Activated T-helper 1 cell treated with Interleukin-2 at 50 U/mL for 16 hours (primary cell): Measurements from ENCODE around the gene MFSD12.

Source experiments
- DNase-seq: peaks from one replicate; pipeline ENCODE4 v3.0.0-alpha.2; 2020; ENCODE audit warnings: low read depth

MFSD12 gene

DNA sequence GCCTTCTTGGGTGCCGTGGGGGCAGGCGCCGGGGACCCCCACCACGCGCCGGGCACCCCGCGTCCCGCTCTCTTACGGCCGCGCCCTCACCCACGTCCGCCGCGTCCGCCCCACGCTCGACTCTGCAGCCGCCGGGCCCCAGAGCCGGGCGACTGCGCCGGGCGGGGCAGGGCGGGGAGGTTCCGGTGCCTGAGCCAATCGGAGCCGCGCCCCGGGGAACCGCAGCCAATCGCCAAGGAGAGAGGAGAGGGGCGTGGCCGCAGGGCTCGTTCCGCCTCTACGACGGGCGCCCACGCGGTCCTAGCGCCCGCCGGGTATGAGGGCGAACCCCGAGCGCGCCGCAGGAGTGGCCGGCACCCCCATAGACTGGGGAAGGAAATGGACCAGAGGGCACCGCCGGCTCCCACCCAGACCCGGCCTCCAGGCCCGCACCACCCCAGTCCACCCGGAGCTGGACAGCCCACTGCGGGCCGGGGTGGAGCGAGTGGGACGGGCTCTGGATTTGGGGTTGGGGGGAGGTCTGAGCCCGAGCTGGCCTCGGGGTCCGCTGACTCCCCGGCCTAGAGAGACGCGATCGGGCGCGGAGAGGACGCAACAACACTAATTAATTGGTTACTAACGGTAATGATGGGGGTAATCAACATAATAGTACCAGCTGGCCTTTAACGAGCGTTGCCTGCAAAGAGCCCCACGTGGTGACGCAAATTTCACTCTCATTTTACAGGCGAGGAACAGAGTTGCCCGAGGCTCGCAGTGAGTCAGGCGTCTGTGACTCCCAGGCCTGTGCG, at the start of gene MFSD12:
MFSD12 (minus strand) TSS at position 126 of the 788 bp plus-strand sequence. CDS start 183 bp downstream, outside the sequence.
- peak; percentile 93 for DNase-seq

DNA sequence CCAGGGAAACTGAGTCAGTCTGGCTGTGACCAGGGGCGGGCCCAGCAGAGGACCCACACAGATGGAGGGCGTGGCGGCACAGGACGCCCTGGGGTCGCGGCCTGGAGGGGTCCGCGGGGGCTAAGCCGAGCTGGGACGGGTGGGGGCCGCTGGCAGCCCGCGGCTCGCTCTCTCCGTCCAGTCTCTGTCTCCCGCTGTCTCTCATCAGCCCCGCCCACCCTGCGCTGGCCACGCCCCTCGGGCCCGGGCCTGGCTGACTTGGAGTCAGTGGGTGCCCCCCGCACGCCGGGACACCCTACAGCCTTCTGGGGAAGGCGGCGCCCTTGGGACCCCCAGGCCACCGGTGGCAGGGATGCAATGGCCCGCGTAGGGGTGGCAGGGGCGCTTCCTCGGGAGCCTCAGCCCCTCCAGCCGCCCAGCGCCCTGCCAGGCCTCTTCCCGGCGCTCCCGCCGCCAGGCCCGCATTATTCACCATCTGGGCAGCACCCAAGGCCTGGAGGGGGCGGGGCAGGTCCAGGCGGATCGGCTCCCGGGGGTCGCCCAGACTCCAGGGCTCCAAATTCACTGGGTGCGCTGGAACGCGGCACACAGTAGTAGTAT, 49.4 kb upstream of the MFSD12 start, which contains the start of gene TBXA2R:
TBXA2R (minus strand) TSS at position 186 of the 600 bp plus-strand sequence. CDS start 6,241 bp downstream, outside the sequence.
- DNase-seq, result no peak

DNA sequence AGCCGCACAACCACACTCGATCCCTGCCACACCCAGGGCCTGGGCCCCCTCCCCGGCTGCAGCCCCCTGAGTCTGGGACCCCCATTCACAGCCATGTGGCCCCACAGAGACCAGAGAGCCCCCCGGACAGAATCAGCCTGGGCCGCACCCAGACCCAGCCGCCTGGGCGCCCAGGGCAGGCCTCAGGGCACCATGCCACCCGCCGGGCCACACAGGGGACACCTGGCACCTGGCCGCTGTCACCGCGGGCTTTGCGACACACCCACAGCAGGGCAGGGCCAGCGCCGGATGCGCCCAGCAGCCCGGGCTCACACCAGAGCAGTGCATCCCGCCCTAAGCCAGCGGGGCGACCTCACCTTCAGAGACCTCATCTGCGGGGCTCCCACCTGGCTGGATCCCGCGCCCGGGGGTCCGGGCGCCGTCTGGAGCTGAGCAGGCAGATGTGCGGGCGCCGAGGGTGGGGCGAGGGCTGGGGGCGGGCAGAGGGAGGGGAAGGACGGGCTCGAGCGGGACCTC, 48.8 kb upstream of the MFSD12 start:
- DNase-seq, result no peak

DNA sequence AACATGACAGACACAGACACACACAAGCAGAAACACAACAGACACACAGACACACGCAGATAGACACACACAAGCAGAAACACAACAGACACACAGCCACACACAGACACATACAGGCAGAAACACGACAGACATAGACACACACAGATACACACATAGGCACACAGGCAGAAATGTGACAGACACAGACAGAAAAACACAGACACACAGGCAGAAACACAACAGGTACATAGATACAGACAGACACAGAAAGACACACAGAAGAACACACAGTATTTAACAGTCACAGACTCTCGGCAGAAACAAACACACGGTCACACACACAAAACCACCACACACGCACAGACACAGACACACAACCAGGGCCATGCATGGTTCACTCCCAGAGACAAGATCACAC, 48.4 kb upstream of the MFSD12 start:
- no peak for DNase-seq

DNA sequence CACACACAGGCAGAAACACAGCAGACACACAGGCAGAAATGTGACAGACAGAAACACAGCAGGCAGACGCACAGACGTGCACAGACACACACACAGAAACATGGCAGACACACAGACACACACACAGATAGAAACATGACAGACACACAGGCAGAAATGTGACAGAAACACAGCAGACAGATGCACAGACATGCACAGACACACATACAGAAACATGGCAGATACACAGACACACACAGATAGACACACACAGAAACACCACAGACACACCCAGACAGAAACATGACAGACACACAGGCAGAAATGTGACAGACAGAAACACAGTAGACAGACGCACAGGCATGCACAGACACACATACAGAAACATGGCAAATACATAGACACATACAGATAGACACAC, 48.0 kb upstream of the MFSD12 start:
- DNase-seq, result no peak

DNA sequence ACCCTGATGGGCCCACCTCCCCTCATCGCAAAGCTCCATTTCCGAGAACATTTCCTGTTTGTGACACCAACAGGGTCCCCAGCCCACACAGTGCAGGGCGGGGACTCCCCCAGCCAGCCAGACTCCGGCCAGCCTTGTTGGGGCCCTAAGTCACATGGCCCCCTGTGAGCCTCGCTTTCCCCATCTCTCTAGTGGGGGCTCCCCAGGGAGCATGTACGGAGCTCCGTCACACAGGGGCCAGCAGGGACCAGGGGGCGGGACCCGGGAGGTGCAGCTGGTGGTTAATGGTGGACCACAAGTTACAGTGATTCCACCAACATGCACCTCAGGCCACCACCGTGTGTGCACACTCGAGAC, 47.6 kb upstream of the MFSD12 start:
- no peak for DNase-seq

DNA sequence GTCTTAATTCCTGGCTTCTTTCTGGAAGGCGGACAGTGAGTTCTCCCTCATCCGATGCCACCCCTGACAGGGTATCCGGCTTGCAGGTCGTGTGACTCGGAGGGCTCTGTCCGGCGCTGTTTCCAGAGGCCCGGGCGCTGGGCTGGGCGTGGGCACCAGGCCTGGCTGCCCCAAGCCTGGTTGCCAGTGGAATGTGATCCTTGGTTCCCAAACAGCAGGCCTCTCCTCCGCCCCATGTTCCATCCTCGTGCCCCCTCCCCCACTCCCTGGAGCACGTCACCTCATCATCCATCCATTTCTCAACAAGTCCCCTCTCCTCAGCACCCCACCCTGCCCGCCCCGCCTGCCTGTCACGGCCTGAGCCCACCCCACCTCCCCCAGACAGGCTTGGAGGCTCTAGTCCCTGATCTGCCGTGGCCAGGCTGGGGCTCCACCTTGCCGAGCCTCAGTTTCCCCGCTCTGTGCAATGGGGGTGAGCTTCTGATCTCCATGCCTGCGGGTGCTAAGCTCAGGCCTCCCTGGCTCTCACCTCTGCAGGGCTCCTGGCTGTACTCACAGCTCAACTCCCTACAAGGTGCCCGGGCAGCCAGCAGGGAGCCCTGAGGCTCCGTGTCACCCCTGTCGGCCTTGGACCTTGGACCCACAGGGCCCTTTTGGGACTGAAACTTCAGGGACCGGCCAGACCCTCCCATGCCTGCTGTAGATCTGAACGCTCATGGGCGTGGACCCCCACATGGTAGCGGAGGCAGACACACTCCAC, 47.0 kb upstream of the MFSD12 start:
- DNase-seq, result no peak

DNA sequence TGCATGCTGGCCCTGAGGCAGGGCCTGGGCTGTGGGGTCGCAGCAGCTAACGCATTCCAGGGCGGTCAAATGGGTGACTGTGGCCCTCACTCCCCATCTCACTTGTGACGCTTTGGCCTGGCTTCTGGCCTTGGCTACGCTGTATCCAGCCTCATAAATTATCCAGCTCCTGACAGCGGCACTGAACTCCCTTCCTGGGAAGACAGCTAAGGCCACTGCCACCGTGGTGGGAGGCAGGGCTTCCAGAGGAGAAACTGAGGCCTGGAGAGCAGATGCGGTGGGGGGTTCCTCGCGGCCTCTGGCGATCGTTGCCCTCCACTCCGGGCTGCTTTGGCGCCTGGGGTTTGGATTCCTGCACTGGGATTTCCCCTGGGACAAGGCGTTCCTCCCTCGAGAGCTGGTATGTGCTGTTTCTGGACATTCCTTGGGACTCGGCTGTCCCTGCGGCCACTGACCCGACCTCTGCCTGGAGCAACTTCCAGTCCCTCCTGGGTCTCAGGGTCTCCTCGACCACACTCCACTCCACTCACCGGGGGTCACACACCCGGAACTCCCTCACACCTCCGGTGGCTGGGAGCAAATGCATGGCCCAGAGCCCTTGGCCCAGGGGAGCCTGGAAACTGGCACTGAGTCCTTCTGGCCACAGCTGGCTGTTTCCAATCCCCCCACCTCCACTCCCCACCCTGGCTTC, 45.9 kb upstream of the MFSD12 start:
- DNase-seq, result no peak

DNA sequence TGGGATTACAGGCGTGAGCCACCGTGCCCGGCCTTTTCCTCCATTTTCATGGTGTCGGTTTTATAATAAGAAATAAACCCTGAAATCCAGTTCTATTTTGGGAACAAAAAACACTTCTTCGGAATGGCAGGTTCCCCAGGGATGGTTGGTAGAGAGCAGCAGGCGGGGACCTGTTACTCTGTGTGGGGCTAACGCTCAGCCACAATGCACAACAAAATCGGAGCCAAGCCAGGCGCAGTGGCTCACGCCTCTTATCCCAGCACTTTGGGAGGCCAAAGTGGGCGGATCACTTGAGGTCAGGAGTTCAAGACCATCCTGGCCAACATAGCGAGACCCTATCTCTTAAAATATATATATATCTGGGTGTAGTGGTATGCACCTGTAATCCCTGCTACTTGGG, 43.6 kb upstream of the MFSD12 start:
- no peak for DNase-seq

DNA sequence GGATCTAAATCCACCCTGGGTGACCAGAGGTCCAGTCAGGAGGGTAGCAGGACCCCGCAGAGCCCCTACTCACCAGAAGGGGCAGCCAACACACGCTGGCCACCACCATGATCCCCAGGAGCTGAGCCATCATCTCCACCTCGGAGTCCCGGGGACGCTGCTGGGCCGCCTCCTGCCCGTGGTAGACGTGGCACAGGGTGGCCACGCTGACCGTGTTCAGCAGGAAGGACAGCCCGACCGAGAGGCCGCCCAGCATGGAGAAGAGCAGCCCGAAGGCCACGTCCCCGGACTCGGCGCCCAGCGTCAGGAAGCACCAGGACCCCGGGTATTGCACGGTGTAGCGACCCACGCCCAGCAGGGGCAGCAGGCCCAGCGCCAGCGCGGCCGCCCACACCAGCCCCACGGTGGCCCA, 42.4 kb upstream of the MFSD12 start:
- DNase-seq, result no peak

DNA sequence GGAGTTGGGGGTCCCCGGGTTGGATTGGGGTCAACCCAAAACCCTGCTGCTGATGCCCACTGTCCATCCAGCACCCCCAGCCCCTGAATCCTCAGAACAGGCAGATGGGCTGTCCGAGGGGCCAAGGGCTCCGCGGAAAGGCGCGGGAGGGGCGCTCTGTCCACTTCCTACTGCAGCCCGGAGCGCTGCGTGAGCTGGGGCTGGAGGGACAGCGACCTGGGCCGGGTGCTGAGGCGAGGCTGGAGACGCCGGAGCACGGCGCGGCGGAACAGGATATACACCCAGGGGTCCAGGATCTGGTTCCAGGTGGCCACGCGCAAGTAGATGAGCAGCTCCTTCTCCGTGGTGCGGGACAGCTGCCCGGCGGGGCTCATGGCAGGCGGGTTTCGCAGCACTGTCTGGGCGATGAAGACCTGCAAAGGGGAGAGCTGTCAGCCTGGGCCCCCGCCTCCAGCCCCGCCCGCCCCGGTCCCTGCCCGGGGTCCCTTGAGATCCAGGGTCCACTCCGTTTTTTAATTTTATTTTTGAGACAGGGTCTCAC, 38.2 kb upstream of the MFSD12 start:
- DNase-seq, result no peak

DNA sequence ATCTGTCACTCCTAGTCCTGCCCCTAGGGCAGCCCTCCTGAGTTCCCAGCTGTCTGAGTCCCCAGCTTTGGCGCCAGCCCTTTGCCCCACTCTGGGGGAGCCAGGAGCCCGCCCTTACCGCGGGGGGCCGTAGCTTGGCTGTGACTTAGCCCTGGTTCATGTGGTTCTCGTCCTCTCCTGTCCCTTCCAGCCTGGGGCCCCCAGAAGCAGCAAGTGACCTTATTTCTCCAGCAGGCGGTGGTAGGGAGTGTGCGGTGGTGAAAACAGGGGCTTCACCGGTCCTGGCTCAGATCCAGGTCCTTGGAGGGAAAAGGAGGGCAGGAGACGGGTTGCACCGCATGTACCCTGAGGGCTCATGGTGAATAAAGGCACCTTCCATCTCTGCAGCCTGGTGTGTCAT, 35.8 kb upstream of the MFSD12 start:
- no peak for DNase-seq

DNA sequence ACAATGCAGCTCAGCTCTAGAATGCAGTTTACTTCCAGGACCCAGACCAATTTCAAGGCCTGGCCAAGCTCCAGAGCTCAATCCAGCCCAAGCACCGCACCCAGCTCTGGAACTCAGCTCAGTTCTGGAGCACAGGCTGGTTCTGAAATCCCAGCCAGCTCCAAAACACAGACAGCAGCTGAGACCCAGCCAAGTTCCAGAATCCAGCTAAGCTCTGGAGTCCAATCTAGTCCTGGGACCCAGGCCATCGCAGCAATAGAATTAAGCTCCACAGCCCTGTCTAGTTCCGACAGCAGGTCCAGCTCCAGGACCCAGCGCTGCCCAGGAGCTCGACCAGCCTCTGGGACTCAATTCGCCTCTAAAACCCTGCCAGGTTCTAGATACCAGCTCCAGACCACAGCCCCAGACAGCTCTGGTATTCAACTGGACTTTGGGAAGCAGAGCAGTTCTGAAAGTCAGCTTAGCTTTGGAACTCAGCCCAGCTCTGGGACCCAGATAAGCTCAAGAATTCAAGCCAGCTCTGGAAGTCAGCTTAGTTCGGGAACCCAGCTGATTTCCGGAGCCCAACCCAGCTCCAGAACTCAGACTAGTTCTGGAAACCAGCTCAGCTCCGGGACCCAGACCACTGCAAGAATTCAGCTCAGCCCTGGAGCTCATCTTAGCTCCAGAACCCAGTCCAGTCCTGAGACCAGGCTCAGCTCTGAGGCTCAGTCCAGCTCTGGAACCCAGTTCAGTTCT, 34.7 kb upstream of the MFSD12 start:
- DNase-seq, result no peak

DNA sequence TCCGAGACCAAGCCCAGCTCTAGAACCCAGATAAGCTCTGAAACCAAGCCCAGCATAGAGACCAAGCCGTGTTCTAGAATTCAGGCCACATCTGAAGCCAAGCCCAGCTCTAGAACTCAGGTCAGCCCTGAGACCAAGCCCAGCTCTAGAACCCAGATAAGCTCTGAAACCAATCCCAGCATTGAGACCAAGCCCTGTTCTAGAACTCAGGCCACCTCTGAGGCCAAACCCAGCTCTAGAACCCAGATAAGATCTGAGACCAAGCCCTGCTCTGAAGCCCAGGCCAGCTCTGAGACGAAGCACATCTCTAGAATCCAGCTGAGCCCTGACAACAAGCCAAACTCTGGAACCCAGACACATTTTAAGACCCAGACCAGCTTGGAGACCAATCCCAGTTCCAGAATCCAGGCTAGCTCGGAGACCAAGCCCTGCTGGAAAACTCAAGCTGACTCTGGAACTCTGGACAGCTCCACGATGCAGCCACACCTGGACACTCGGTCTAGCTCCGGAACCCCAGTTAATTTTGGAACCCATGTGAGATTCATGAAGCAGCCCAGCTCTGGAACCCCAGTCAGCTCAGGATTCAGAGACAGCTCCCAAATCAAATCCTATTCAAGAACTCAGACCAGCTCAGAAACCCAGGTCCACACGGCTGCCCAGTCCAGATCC, 33.7 kb upstream of the MFSD12 start:
- no peak for DNase-seq

DNA sequence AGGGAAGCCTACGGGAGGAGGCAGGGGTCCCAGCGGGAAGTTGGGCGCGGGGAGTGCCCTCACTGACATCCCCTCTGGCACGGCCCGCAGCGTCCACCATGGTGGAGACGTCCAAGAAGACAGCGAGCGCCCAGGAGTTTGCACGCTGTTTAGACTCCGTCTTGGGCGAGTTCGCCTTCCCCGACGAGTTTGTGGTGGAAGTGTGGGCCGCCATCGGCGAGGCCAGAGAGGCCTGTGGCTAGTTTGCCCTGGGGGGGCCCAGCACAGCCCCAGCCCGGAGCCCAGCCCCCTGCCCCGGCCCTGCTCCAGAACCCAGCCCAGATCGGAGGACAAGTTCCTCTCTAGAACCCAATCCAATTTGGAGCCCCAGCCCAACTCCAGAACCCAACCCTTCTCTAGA, 32.6 kb upstream of the MFSD12 start:
- no peak for DNase-seq

DNA sequence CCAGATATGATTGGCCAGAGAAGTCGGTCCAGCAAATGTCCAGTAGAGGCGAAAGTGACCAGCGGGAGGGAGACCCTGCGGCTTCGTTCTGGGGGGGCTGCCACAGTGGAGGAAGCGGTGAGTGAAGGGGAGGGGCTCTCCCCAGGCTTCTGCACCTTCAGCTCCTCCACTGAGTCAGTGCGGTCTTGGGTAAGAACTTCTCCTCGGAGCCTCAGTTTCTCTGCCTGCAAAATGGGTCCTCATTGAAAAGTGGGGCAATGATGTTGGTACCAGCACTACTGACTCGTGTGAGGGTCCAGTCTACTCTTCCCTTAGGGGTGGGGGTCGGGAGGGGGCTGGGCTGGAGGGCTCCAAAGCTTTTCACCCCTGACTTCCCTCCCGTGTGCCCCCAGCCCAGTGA, 32.1 kb upstream of the MFSD12 start:
- no peak for DNase-seq

DNA sequence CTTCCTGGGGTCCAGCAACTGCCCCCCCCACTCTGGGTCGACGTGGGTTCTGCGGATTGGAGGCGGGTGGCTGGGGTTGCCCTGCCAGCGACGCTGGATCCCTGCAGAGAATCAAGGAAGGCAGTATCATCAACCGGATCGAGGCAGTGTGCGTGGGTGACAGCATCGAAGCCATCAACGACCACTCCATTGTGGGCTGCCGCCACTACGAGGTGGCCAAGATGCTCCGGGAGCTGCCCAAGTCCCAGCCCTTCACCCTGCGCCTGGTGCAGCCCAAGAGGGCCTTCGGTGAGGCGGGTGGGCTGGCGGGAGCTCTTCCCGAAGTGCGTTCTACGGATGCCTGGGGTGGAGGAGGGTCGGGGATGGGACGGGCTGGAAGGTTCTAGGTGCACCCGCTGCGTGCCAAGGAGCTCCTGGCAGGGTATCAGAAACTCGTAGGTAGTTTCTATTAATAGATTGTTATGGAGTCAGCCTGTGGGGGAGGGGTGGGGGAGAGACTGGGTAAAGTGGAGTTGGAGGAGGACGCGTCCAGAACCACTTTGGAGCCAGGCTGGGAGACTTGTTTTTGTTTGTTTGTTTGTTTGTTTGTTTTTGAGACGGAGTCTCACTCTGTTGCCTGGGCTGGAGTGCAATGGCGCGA, 29.4 kb upstream of the MFSD12 start:
- no peak for DNase-seq

DNA sequence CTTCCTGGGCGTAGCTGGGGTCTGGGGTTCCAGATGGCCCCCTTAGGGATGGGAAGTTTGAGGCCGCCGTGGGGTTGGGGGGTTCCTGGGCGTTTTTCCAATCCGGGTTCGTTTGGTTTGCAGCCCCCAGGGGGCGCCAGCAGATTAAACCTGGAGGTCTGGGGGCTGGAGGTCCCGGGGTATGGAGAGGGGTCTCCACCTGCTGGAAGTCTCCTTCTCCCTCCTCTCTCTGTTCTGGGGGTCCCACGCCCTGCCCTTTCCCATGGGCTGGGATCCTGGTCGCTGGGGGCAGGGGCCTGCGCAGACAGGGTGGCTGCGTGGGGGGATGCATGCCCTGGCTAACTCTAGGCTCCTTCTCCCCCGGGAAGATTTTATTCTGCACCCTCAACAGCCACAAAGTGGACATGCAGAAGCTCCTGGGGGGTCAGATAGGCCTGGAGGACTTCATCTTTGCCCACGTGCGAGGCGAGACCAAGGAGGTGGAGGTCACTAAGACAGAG, 28.8 kb upstream of the MFSD12 start:
- DNase-seq, result no peak

DNA sequence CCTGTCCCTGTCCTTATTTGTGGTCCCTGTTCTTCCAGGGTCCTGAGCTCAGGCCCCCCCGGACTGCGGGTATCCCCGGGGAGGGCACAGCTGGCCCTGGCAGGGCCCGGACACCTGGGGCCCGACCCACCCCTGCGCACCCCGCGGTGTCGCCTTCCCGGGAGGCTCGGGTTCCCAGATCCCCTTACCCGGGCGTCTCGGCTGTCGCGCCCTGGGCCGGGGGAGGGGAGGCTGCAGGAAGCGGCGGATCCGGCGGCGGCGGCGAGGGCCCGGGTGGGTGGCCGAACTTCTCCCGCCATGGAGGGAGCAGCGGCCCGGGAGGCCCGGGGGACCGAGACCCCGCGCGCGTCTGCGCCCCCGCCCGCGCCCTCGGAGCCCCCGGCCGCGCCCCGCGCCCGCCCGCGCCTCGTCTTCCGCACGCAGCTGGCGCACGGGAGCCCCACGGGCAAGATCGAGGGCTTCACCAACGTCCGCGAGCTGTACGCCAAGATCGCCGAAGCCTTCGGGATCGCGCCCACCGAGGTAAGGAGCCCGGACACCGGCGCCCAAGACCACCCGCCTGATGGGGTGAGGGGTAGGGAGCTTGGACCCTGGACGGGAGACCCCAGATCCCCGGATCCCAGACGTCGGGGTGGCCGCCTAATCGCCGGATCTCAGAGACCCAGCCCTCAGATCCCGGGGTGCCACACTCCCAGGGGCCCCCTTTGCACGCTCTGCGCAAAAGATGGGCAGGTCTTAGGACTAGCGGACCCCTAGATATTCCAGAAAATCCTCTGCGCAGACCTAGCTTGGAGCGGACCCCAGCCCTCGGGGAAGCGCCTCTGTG, 28.1 kb upstream of the MFSD12 start, which contains the start of gene GIPC3:
GIPC3 (plus strand) TSS at position 178 of the 826 bp plus-strand sequence; CDS start at position 298, 120 bp downstream.
- no peak for DNase-seq
